ENCODE results near the gene ZBTB20. TPM values are rescaled to one million over a fixed set of nuclear protein-coding genes. Genes with fewer than 3 reads are reported as not detected.

The ZBTB20 gene
- total RNA-seq, 1 experiment from 2014 or later, result 3.7 TPM

GRCh38 chr3:114867835-114868503 lies 279.1 kb downstream of the ZBTB20 start:
- POLR2A ChIA-PET (ENCODE audit: unreplicated experiment), result no interaction called here
- Histone ChIP-seq H3K4me2 (ENCODE audit: low read length) (no peak overlapping the region), H3K79me2 (ENCODE audit: low read length) (no peaks in the 10 kb centered on the region), H4K20me1 (ENCODE audit: low read length) (no peaks in the 10 kb centered on the region), H3K9me3 (ENCODE audit: low read length) (no peaks in the 10 kb centered on the region), H3K4me1 (ENCODE audit: insufficient read depth, low read length) (no peaks in the 10 kb centered on the region), H2AFZ (ENCODE audit: low read length) (no peak overlapping the region), H3F3A (ENCODE audit: low read length, unreplicated experiment) (no peaks in the 10 kb centered on the region), H3K4me3 (ENCODE audit: low read length) (no peak overlapping the region), H3K9ac (ENCODE audit: low read length) (no peak overlapping the region), H3K36me3 (ENCODE audit: low read depth, low read length) (no peaks in the 10 kb centered on the region), H3K27ac (ENCODE audit: low read length) (no peak overlapping the region), H3K27me3 (ENCODE audit: low read length) (no peaks in the 10 kb centered on the region), H3K9me2 (replicated peaks; ENCODE audit: low read length) (no peaks in the 10 kb centered on the region)
- CTCF ChIA-PET, result no interaction called here
- BruUV-seq (replicated peaks), result no TSS peak
- DNase-seq (no peak), ATAC-seq (no peak)
- intact Hi-C loops (cut with micrococcal nuclease), result no loop called here
- TF ChIP-seq EZH2phosphoT487 (IDR thresholded peaks at IDR 0.05; ENCODE audit: borderline replicate concordance, low read length), result no peak

DNA sequence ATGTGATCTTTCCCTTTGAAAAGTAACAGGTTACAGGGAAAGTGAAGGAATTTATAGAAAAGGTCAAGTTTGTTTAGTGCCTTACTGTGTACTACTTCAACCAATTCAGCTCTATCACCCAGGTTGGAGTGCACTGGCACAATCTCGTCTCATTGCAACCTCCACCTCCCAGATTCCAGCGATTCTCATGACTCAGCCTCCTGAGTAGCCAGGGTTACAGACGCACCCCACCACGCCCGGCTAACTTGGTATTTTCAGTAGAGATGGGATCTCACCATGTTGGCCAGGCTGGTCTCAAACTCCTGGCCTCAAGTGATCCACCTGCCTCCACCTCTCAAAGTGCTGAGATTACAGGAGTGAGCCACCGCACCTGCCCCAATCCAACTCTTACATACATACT lies 279.7 kb downstream of the ZBTB20 start:
- no TSS peak for BruUV-seq (replicated peaks)
- Histone ChIP-seq H3K79me2 (ENCODE audit: low read length) (no peaks in the 10 kb centered on the region), H3K36me3 (ENCODE audit: low read depth, low read length) (no peaks in the 10 kb centered on the region), H3K9ac (ENCODE audit: low read length) (no peak overlapping the region), H2AFZ (ENCODE audit: low read length) (no peak overlapping the region), H3K9me3 (ENCODE audit: low read length) (no peaks in the 10 kb centered on the region), H3K4me1 (ENCODE audit: insufficient read depth, low read length) (no peaks in the 10 kb centered on the region), H3K27me3 (ENCODE audit: low read length) (no peaks in the 10 kb centered on the region), H3F3A (ENCODE audit: low read length, unreplicated experiment) (no peaks in the 10 kb centered on the region), H3K9me2 (replicated peaks; ENCODE audit: low read length) (no peaks in the 10 kb centered on the region), H4K20me1 (ENCODE audit: low read length) (no peaks in the 10 kb centered on the region), H3K4me2 (ENCODE audit: low read length) (no peak overlapping the region), H3K4me3 (ENCODE audit: low read length) (no peak overlapping the region), H3K27ac (ENCODE audit: low read length) (no peak overlapping the region)
- ChIA-PET CTCF (no interaction called here), POLR2A (ENCODE audit: unreplicated experiment) (no interaction called here)
- DNase-seq (no peak), ATAC-seq (no peak)
- TF ChIP-seq, protein P1, sequence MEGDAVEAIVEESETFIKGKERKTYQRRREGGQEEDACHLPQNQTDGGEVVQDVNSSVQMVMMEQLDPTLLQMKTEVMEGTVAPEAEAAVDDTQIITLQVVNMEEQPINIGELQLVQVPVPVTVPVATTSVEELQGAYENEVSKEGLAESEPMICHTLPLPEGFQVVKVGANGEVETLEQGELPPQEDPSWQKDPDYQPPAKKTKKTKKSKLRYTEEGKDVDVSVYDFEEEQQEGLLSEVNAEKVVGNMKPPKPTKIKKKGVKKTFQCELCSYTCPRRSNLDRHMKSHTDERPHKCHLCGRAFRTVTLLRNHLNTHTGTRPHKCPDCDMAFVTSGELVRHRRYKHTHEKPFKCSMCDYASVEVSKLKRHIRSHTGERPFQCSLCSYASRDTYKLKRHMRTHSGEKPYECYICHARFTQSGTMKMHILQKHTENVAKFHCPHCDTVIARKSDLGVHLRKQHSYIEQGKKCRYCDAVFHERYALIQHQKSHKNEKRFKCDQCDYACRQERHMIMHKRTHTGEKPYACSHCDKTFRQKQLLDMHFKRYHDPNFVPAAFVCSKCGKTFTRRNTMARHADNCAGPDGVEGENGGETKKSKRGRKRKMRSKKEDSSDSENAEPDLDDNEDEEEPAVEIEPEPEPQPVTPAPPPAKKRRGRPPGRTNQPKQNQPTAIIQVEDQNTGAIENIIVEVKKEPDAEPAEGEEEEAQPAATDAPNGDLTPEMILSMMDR (conservative IDR thresholded peaks at IDR 0.05; ENCODE audit: low read depth, low read length), result no peak
- TF ChIP-seq EZH2 (IDR thresholded peaks at IDR 0.05; ENCODE audit: low read length, unreplicated experiment), result no peak
- TF ChIP-seq EZH2phosphoT487 (IDR thresholded peaks at IDR 0.05; ENCODE audit: borderline replicate concordance, low read length), result no peak
- intact Hi-C loops (cut with micrococcal nuclease), result no loop called here

- no peaks in the 10 kb centered on the region for H3K4me1 ChIP-seq (ENCODE audit: insufficient read depth, low read length)
- H3K9me3 ChIP-seq (ENCODE audit: low read length), result no peaks in the 10 kb centered on the region
- no peak overlapping the region for H3K9ac ChIP-seq (ENCODE audit: low read length)
- H2AFZ ChIP-seq (ENCODE audit: low read length), result no peak overlapping the region
- BruUV-seq (replicated peaks), result no TSS peak
- CTCF ChIA-PET, result no interaction called here
- H3F3A ChIP-seq (ENCODE audit: low read length, unreplicated experiment), result no peaks in the 10 kb centered on the region
- no peaks in the 10 kb centered on the region for H3K27me3 ChIP-seq (ENCODE audit: low read length)
- no peak for ATAC-seq
- no peak for DNase-seq
- no peaks in the 10 kb centered on the region for H4K20me1 ChIP-seq (ENCODE audit: low read length)
- POLR2A ChIA-PET (ENCODE audit: unreplicated experiment), result no interaction called here
- TF ChIP-seq, protein P1 (conservative IDR thresholded peaks at IDR 0.05; ENCODE audit: low read depth, low read length), result no peak
- no peak for TF ChIP-seq EZH2phosphoT487 (IDR thresholded peaks at IDR 0.05; ENCODE audit: borderline replicate concordance, low read length)
- no peak for TF ChIP-seq EZH2 (IDR thresholded peaks at IDR 0.05; ENCODE audit: low read length, unreplicated experiment)
- H3K9me2 ChIP-seq (replicated peaks; ENCODE audit: low read length), result no peaks in the 10 kb centered on the region
- no peaks in the 10 kb centered on the region for H3K79me2 ChIP-seq (ENCODE audit: low read length)
- intact Hi-C loops (cut with micrococcal nuclease), result no loop called here
- H3K4me3 ChIP-seq (ENCODE audit: low read length), result no peak overlapping the region
- H3K36me3 ChIP-seq (ENCODE audit: low read depth, low read length), result no peaks in the 10 kb centered on the region
- H3K4me2 ChIP-seq (ENCODE audit: low read length), result no peak overlapping the region
- H3K27ac ChIP-seq (ENCODE audit: low read length), result no peak overlapping the region
These were observed 280.7 kb downstream of the ZBTB20 start for GRCh38 chr3:114866430-114866829.

Data from PC-3 (cell line).